Trophoblast cell (in vitro differentiated cells and primary cell): ENCODE measurements around the gene TEX54.
A peak's percentile ranks its signal among the peaks of the same experiment; 100 is the strongest.
"Not testable (repeated sequence)": the region's sequence is repeated elsewhere in the genome, so short reads cannot be mapped to it uniquely, and the experiment has no call there.

Source experiments
- DNase-seq, 2 donors: peaks; one replicate each; pipeline ENCODE4 v3.0.0-alpha.2; 2016
- H2AFZ ChIP-seq: 2 replicates; pipeline ENCODE4 v1.6.1; 2013; ENCODE audit warnings: low read length, moderate library complexity, mild to moderate bottlenecking; ENCODE audit not compliant: insufficient read depth, poor library complexity
- H2AK5ac ChIP-seq: 2 replicates; pipeline ENCODE4 v1.6.1; 2013; ENCODE audit warnings: mild to moderate bottlenecking, low read length
- H2BK120ac ChIP-seq: 2 replicates; pipeline ENCODE4 v1.6.1; 2013; ENCODE audit warnings: low read length, mild to moderate bottlenecking, moderate library complexity; ENCODE audit not compliant: insufficient read depth, poor library complexity
- H2BK12ac ChIP-seq: 2 replicates; pipeline ENCODE4 v1.6.1; 2013; ENCODE audit warnings: mild to moderate bottlenecking, low read length, moderate library complexity
- H2BK5ac ChIP-seq: 2 replicates; pipeline ENCODE4 v1.6.1; 2013; ENCODE audit warnings: low read length, low read depth, moderate library complexity, mild to moderate bottlenecking; ENCODE audit not compliant: poor library complexity
- H3K14ac ChIP-seq: 2 replicates; pipeline ENCODE4 v1.6.1; 2013; ENCODE audit warnings: mild to moderate bottlenecking, low read length
- H3K18ac ChIP-seq: 2 replicates; pipeline ENCODE4 v1.6.1; 2013; ENCODE audit warnings: mild to moderate bottlenecking, low read length
- H3K23ac ChIP-seq: 2 replicates; pipeline ENCODE4 v1.6.1; 2013; ENCODE audit warnings: low read length
- H3K27ac ChIP-seq: 2 replicates; pipeline ENCODE4 v1.5.1; 2013; ENCODE audit warnings: low read depth, mild to moderate bottlenecking, inconsistent platforms, low read length, moderate library complexity
- H3K27me3 ChIP-seq: 2 replicates; pipeline ENCODE4 v1.6.1; 2013; ENCODE audit warnings: inconsistent platforms, mild to moderate bottlenecking, low read length, moderate library complexity; ENCODE audit not compliant: insufficient read depth
- H3K36me3 ChIP-seq, 2 experiments: 1 replicate in 1 of 2; 2 replicates in 1 of 2; pipeline ENCODE4 v1.6.1; 2013; ENCODE audit warnings: low read length in 2 of 2, mild to moderate bottlenecking in 2 of 2, moderate library complexity in 1 of 2; ENCODE audit not compliant: insufficient read depth in 2 of 2, control insufficient read depth in 1 of 2
- H3K4ac ChIP-seq: 2 replicates; pipeline ENCODE4 v1.6.1; 2013; ENCODE audit warnings: low read depth, mild to moderate bottlenecking, low read length, moderate library complexity
- H3K4me1 ChIP-seq, 2 experiments: 1 replicate in 1 of 2; 2 replicates in 1 of 2; pipeline ENCODE4 v1.6.1; 2013; ENCODE audit warnings: low read length in 2 of 2, mild to moderate bottlenecking in 2 of 2, moderate library complexity in 1 of 2; ENCODE audit not compliant: insufficient read depth in 2 of 2, control insufficient read depth in 1 of 2
- H3K4me2 ChIP-seq: 2 replicates; pipeline ENCODE4 v1.6.1; 2013; ENCODE audit warnings: inconsistent platforms, mild to moderate bottlenecking, low read length, moderate library complexity
- H3K4me3 ChIP-seq: 2 replicates; pipeline ENCODE4 v1.5.1; 2013; ENCODE audit warnings: mild to moderate bottlenecking, low read depth, low read length, inconsistent platforms
- H3K79me1 ChIP-seq: one replicate; pipeline ENCODE4 v1.6.1; 2013; ENCODE audit warnings: low read length
- H3K79me2 ChIP-seq: 2 replicates; pipeline ENCODE4 v1.6.1; 2013; ENCODE audit warnings: low read length, mild to moderate bottlenecking; ENCODE audit not compliant: control insufficient read depth, insufficient read depth, poor library complexity
- H3K9ac ChIP-seq: 2 replicates; pipeline ENCODE4 v1.6.1; 2013; ENCODE audit warnings: mild to moderate bottlenecking, low read length
- H3K9me3 ChIP-seq: 2 replicates; pipeline ENCODE4 v1.6.1; 2013; ENCODE audit warnings: low read depth, mild to moderate bottlenecking, control low read depth, inconsistent platforms, low read length; ENCODE audit not compliant: insufficient read depth
- H4K12ac ChIP-seq: 2 replicates; pipeline ENCODE4 v1.6.1; 2013; ENCODE audit warnings: low read depth, mild to moderate bottlenecking, low read length, moderate library complexity
- H4K8ac ChIP-seq: 2 replicates; pipeline ENCODE4 v1.6.1; 2013; ENCODE audit warnings: low read depth, mild to moderate bottlenecking, low read length, moderate library complexity
- H4K91ac ChIP-seq: one replicate; pipeline ENCODE4 v1.6.1; 2013; ENCODE audit warnings: low read depth, mild to moderate bottlenecking, low read length, moderate library complexity
- WGBS: extraction: QIAGEN DNeasy Blood & Tissue Kit; methylation state at CpG from one replicate; pipeline ENCODE4 v1.1.7; 2013; ENCODE audit warnings: missing lambda C conversion rate; ENCODE audit not compliant: insufficient read length, insufficient coverage; ENCODE audit errors: extremely low coverage; 5-methylcytosine and 5-hydroxymethylcytosine counted together

TEX54 gene

GRCh38 chr11:62843466-62843865, 10.8 kb upstream of the TEX54 start:
- H3K4me3 ChIP-seq = no peak overlapping the region
- no peak overlapping the region for H3K9ac ChIP-seq
- no peak overlapping the region for H2BK120ac ChIP-seq
- no peak overlapping the region for H3K4me2 ChIP-seq
- peaks cover 0 to 3% of the 10 kb centered on the region in 2 experiments for H3K4me1 ChIP-seq
- H3K27me3 ChIP-seq = no peaks in the 10 kb centered on the region
- H3K9me3 ChIP-seq = no peaks in the 10 kb centered on the region
- H4K12ac ChIP-seq = no peak overlapping the region
- H2BK5ac ChIP-seq = no peak overlapping the region
- no CpG with 5 or more reads among the region's 3 CpGs for WGBS
- H3K79me2 ChIP-seq = peaks cover 11% of the 10 kb centered on the region
- no peak overlapping the region for H4K8ac ChIP-seq
- no peak overlapping the region for H2AFZ ChIP-seq
- H2AK5ac ChIP-seq = no peak overlapping the region
- no peaks in the 10 kb centered on the region for H3K36me3 ChIP-seq
- H3K27ac ChIP-seq = no peak overlapping the region
- H3K14ac ChIP-seq = no peak overlapping the region
- H4K91ac ChIP-seq = no peak overlapping the region
- DNase-seq = no peak
- no peak overlapping the region for H3K23ac ChIP-seq
- no peak overlapping the region for H2BK12ac ChIP-seq
- H3K18ac ChIP-seq = no peak overlapping the region
- H3K79me1 ChIP-seq = peaks cover 24% of the 10 kb centered on the region
- H3K4ac ChIP-seq = no peak overlapping the region

- Histone ChIP-seq H3K79me2 (peaks cover 11% of the 10 kb centered on the region), H4K91ac (peak overlapping the region; percentile 78), H3K79me1 (peaks cover 24% of the 10 kb centered on the region), H3K4me2 (peak overlapping the region; percentile 96), H3K27ac (peak overlapping the region; percentile 94), H4K8ac (peak overlapping the region; percentile 79)
- H2AFZ ChIP-seq, H2BK120ac ChIP-seq, H3K4me1 ChIP-seq, H3K23ac ChIP-seq, H3K4ac ChIP-seq, H4K12ac ChIP-seq, H3K27me3 ChIP-seq, H3K9ac ChIP-seq, H3K14ac ChIP-seq, H2BK5ac ChIP-seq, H3K9me3 ChIP-seq, H3K4me3 ChIP-seq, H2AK5ac ChIP-seq, H2BK12ac ChIP-seq, H3K18ac ChIP-seq, DNase-seq, H3K36me3 ChIP-seq: not testable (repeated sequence)
- no CpG with 5 or more reads among the region's 9 CpGs for WGBS
Measured at GRCh38 chr11:62842891-62843290, 10.2 kb upstream of the TEX54 start.

- peak overlapping the region; percentile 79 for H4K12ac ChIP-seq
- H3K4me2 ChIP-seq = peak overlapping the region; percentile 96
- peak overlapping the region; percentile 41 for H2AK5ac ChIP-seq
- H4K8ac ChIP-seq = peak overlapping the region; percentile 79
- no peaks in the 10 kb centered on the region for H3K36me3 ChIP-seq
- H3K4me1 ChIP-seq = peaks cover 0 to 3% of the 10 kb centered on the region in 2 experiments
- H3K14ac ChIP-seq = peak overlapping the region; percentile 31
- no peaks in the 10 kb centered on the region for H3K27me3 ChIP-seq
- peak overlapping the region; percentile 78 for H3K18ac ChIP-seq
- H2BK5ac ChIP-seq = peak overlapping the region; percentile 73
- H2AFZ ChIP-seq = peak overlapping the region; percentile 85
- H2BK12ac ChIP-seq = peak overlapping the region; percentile 84
- peak overlapping the region; percentile 85 for H3K9ac ChIP-seq
- H3K4ac ChIP-seq = peak overlapping the region; percentile 35
- peak in 1 of 2 donors; percentile 77 for DNase-seq
- H3K4me3 ChIP-seq = peak overlapping the region; percentile 56
- H4K91ac ChIP-seq = peak overlapping the region; percentile 78
- peak overlapping the region; percentile 94 for H3K27ac ChIP-seq
- H3K9me3 ChIP-seq = no peaks in the 10 kb centered on the region
- H2BK120ac ChIP-seq = peak overlapping the region; percentile 91
- H3K79me1 ChIP-seq = peaks cover 24% of the 10 kb centered on the region
- peaks cover 11% of the 10 kb centered on the region for H3K79me2 ChIP-seq
- WGBS = no CpG with 5 or more reads among the region's 30 CpGs
- no peak overlapping the region for H3K23ac ChIP-seq
Measured at GRCh38 chr11:62842171-62842741, 9.6 kb upstream of the TEX54 start.

GRCh38 chr11:62841361-62842170, 8.9 kb upstream of the TEX54 start:
- Histone ChIP-seq H2BK12ac (peak overlapping the region; percentile 84), H2AFZ (peak overlapping the region; percentile 85), H3K79me2 (peaks cover 11% of the 10 kb centered on the region), H3K4ac (peak overlapping the region; percentile 35), H3K23ac (no peak overlapping the region), H3K18ac (peak overlapping the region; percentile 78), H3K9me3 (no peaks in the 10 kb centered on the region), H2BK5ac (peak overlapping the region; percentile 73), H2AK5ac (no peak overlapping the region), H3K4me3 (peak overlapping the region; percentile 56), H4K8ac (peak overlapping the region; percentile 79), H3K36me3 (peaks cover 0 to under 1% of the 10 kb centered on the region in 2 experiments), H4K91ac (peak overlapping the region; percentile 78), H3K27ac (peak overlapping the region; percentile 94), H4K12ac (peak overlapping the region; percentile 79), H3K27me3 (no peaks in the 10 kb centered on the region), H3K4me2 (peak overlapping the region; percentile 96), H3K9ac (peak overlapping the region; percentile 85), H2BK120ac (peak overlapping the region; percentile 91), H3K79me1 (peaks cover 24% of the 10 kb centered on the region), H3K4me1 (peaks cover 0 to 3% of the 10 kb centered on the region in 2 experiments), H3K14ac (peak overlapping the region; percentile 31)
- WGBS = no CpG with 5 or more reads among the region's 33 CpGs
- DNase-seq = peak; percentile 88 to 98
